Stimulated activated CD4-positive, alpha-beta T cell treated with anti-CD3 and anti-CD28 coated beads, TNF-alpha, amount 100 ng/mL, for 24 hours (primary cell): ENCODE data around the gene TBC1D22A.

ENCODE experiments used
- DNase-seq, 3 experiments: peaks; one replicate each; pipeline ENCODE4 v3.0.0-alpha.2; 2020; ENCODE audit warnings: low read depth in 3 of 3

Gene TBC1D22A

GRCh38 chr22:47031628-47031915 lies 269.1 kb downstream of the TBC1D22A start:
- DNase-seq, result no peak

DNA sequence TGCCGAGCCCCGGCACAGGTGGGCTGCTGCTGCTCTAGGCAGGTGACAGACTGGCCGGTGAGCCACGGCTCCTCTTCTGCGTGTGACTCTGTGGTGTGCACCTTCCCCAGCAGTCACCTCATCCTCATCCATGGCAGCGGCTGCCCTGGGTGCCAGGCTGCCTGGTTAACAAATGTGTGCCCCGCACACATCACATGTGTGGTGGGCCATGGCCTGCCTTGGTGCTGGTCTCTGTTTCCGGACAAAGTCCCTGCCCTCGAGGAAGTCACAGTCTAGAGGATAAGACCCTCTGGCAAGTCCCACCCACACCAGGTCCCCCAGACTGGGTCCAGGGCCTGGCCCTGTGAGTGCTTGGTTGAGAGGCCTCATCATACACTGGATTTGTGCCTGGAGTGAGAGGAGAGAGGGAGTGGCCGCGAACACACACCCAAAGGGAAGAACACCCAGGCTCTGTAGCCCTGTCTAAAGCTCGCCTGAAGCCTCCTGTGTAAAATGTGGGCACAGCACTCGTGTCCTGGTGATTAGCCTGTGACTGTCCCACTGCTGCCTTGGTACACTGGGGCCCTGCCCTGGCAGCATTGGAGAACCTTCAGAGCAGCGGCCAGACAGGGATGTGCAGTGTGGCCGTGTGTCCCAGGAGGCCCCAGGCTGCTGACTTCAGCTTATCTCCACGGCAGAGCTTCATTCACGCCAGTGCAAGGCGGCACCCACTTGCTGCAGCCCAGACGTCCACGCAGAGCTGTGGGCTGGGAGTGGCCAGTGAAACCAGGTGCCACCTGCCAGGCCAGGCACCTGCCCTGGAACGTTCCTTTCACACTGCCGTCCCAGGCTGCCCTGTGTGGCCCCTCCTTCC lies 269.9 kb downstream of the TBC1D22A start:
- DNase-seq, result no peak

DNA sequence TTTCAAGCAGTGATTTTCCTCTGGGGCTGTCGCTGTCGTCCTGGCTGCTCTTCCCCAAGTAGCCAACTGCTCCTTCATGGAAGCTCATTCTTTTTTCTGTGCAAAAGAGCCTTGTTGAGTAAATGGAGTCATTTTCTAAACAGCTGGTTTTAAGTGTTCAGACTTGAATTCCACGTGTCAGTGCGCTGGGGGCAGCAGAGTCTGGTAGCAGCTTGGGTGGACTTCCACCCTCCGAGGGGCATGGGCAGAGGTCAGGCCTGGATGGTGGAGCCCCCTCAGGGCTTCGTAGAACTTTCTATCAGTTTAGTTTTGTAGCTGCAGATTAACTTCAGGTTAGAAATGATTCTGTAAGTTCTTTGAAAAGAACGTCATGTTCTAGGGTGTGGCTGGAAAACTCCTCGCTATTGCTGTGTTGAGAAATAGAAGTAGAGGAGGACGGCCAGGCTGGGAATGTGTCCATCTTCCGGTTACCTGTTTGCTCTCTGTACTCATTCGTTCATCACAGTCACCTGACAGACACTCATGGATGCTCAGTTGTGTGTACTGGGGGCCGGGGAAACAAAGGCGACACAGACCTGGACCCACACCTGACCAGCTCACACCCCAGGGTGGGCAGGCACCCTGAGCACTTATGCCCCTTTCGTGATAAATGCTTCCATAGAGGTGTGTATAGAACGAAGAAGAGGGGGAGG lies 270.7 kb downstream of the TBC1D22A start:
- DNase-seq, result no peak

DNA sequence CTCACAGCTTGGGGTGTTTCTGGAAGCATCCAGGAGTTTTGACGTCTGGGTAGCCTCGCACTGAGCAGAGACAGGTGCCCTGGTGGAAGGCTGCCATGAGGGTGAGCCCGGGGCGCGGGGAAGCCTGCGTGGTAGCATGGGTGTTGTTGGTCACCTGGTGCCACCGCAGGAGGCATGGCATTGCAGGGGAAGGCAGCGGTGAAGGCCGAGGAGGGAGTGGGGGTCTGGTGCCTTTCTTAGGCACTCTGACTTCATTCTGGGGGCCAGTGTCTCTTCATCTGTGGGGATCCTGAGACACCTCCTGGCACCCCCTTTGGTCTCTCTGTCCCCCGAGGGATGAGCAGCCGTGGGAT lies 271.2 kb downstream of the TBC1D22A start:
- DNase-seq, result no peak

GRCh38 chr22:47034076-47034808 lies 271.8 kb downstream of the TBC1D22A start:
- no peak for DNase-seq

- DNase-seq, result no peak
These were observed 272.5 kb downstream of the TBC1D22A start for GRCh38 chr22:47034905-47035419.

DNA sequence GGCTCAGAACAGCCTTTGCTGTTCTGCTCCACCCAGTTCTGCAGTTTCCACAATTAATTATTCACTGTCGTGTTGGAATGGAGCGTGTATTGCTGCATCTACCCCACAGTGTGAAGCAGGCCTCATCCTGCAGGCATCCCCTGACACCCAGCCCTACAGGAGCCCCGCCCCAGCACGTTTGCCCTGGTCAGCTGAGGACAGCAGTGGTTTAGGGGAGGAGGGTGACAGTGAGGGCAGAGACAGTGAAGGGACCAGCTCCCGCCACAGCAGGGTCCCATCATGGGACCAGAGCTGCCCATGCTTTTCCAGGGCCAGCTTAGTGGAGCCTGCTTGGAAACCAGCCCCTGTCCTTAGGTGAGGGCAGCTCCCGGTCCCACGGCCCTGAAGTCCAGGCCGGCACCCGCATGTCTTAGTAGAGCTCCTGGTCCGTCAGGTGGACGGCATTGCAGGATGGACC lies 273.0 kb downstream of the TBC1D22A start:
- no peak for DNase-seq

GRCh38 chr22:47036352-47036751 lies 273.9 kb downstream of the TBC1D22A start:
- no peak for DNase-seq

DNA sequence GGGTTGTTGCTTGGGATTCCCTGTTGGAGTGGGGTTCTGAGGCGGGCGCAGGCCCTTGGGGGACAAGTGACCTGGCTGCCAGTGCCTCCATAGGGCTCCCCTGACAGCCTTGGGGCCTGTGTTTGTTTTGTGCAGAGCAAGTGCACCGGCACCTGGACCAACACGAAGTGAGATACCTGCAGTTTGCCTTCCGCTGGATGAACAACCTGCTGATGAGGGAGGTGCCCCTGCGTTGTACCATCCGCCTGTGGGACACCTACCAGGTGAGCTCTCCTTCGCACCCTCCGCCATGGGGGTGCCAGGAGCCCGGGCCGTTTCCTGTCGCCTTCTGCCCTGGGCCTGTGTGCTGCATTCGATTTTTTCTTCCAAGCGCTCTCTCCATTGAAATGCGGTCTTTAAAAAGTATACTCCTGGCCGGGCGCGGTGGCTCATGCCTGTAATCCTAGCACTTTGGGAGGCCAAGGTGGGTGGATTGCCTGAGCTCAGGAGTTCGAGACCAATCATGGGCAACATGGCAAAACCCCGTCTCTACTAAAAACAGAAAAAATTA lies 274.6 kb downstream of the TBC1D22A start:
- DNase-seq, result no peak

GRCh38 chr22:47038206-47038835 lies 275.9 kb downstream of the TBC1D22A start:
- DNase-seq, result no peak

DNA sequence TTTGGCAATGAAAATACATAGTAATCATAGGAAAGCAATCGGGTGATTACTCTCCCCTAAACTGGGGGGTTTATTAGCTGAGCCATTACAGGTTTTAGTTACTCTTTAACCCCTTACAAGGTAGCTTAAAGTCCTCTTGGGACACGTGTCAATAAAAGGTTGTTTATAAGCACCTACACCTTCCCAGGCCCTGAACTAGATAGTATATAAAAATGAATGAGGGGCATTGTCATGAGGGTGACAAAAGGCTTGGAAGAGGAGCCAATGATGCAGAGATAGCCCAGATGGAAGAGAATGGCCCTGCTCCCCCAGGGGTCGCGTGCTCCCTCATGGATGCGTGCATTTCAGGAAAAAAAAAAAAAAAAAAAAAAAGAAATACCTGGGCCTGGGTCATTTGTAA lies 276.9 kb downstream of the TBC1D22A start:
- no peak for DNase-seq

- DNase-seq, result no peak
These were observed 278.2 kb downstream of the TBC1D22A start for GRCh38 chr22:47040486-47041270.

DNA sequence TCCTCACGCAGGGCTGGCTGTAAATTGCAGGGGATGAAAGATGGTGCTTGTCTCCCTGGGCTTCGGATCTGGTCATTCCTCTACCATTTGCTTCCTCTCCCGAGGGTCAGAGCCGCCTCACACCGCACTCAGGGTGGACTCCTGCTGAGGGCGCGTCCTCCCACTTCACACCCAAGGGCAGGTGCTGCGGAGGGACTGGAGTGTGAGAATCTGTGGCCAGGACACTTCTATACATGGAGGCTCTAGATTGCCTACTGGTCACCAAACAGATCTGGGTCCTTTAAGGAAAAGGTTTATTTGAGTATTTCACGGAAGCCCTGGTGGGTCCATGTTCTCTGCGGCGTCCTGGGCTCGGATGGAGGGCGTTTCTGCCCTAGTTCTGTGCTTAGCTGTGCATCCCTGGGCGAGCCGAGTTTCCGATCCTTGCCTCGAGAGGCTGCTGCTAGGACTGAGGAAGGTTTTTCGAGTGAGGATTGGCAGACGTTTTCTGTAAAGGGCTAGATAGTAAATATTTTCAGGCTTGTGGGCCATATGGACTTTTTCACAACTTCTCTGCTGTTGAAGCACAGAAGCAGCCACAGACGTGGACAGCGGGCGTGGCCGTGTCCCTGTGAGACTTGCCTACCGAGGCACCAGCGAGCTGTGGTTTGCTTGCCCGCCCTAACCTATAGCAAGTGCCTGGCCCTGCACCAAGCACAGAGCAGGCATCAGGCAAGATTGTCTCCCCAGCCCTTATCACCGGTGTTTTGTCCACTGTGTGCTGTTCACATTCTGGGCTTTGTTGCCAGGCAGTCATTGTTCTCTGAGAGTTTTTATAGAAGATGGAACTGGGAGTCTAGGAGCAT lies 279.0 kb downstream of the TBC1D22A start:
- no peak for DNase-seq

- no peak for DNase-seq
These were observed 279.8 kb downstream of the TBC1D22A start for GRCh38 chr22:47042116-47042825.

DNA sequence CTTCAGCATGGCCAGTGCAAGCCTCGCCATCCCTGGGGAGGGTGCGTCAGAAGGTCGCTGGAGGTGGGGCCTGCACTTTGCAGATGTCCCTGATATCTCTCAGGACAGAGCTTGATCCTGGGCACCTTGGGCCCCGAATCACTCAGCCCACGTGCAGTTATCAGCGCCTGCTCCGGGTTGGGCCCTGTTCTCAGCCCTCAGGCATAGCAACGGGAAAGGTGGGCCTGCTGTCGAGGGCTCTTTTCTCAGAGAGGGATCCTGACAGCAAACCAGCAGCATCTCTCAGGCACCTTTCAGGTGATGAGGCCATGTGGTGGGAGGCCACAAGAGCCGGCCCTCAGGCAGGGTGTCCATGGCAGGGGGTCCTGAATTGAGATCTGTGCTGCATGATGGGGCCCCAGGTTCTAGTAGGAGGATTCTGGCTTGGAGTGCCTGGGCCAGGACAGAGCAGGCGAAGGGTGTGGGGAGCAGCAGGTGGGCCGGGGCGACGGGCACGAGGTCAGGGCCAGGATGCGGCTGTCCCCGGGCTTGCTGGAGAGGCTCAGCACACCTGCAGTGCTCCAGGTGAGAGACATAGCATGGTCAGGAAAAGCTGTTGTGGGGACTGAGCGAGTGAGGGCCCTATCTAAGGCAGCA lies 280.5 kb downstream of the TBC1D22A start:
- no peak for DNase-seq

DNA sequence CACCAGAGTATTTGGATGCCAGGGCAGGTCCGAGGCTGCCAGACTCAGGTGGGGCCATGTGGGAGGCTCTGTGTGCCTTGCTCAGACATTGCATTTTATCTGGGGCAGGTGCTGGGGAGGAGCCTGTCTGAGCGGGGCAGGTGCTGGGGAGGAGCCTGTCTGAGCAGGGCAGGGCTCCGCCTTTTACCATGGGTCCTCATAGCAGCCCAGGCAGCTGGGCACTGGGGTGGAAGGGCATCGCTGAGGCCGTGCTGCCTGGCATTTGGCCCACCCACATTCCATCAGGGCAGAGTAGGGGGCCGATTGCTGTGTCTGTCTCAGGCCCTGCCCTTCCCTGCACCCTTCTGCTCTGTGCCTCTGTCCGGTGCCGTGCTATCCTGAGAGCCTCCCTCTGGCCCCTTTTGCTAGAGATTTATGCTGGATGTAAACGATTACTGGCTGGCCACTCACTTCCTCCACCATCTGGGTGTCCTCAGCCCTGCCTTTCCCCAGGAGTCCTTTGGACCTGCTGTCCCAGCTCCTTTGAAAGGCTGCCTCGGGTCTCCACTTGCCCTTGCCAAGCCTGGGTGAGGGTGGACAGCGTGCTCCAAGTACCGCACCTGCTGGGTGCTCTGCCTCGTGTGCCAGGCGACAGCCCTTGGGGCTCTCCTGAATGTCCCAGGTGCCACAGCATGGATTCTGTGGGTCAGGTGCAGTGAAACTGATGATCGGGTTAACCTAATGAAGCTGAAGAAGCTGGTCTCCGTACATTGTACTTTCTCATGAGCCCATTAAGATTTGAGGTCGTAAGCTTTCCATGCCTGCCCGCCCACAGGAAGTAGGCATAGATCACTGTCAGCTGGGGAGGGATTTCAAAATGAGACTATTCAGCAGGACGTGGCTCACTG lies 281.6 kb downstream of the TBC1D22A start:
- no peak for DNase-seq

DNA sequence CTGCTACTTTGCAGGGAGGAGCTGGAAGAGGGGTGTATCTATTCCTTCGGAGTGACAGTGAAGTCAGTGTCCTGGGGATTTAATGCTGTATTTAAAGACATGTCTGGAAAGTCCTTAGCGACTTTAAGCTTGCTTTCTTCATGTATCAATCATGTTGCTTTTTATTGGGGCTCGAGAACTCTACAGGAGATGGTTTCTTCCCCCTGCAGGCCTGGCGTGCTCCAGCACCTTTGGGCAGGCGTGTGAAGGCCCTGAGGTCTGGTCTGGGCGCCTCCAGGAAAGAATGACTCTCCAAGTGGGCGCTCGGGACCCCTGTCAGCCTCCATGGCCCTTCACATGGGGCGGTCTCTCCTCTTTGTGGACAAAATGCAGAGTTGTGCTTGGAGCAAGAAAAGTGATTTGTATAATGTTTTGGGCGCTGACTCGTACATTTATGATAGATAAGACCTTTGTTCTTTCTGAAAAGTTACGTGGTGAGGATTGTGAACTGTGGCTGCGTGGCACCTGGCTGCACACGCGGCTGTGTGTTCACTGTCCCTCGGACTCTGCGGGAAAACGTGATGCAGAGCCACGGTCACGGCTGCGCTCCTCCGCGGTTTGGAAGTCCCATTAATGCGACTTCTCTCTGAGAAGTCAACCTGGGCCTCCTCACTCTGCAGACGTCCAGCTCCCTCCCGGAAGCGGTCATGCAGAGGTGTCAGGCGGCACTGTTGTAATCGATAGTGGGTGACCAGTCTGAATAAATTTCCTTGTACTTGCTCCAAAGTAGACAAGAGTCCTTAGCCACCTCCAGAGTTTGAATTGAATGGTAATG lies 282.5 kb downstream of the TBC1D22A start:
- DNase-seq, result no peak
